GM21526 (cell line): ENCODE data around the gene CHST11.

ENCODE experiments used
- ATAC-seq: cut with Tn5 transposase; IDR thresholded peaks from one replicate; pipeline ENCODE4 v1.9.1; 2021; ENCODE audit warnings: moderate library complexity; ENCODE audit not compliant: unreplicated experiment, low FRiP score

Gene CHST11

GRCh38 chr12:104456417-104456949 is at the start of gene CHST11:
Gene CHST11, plus strand, starts transcription at chr12:104456948.
- ATAC-seq: peak; percentile 45

GRCh38 chr12:104407438-104407837 is 49.3 kb upstream of the CHST11 start:
- ATAC-seq: no peak

GRCh38 chr12:104407922-104408321 is 48.8 kb upstream of the CHST11 start:
- ATAC-seq: no peak

- ATAC-seq: no peak
These were observed 46.4 kb upstream of the CHST11 start for GRCh38 chr12:104410326-104410725.

GRCh38 chr12:104410786-104411185 is 46.0 kb upstream of the CHST11 start:
- ATAC-seq: no peak

GRCh38 chr12:104411826-104412641 is 44.7 kb upstream of the CHST11 start:
- no peak for ATAC-seq

GRCh38 chr12:104412681-104413080 is 44.1 kb upstream of the CHST11 start:
- no peak for ATAC-seq

- ATAC-seq: no peak
These were observed 43.4 kb upstream of the CHST11 start for GRCh38 chr12:104413330-104413729.

GRCh38 chr12:104414581-104415341 is 42.0 kb upstream of the CHST11 start:
- no peak for ATAC-seq

GRCh38 chr12:104415342-104415980 is 41.3 kb upstream of the CHST11 start:
- no peak for ATAC-seq

GRCh38 chr12:104416136-104416535 is 40.6 kb upstream of the CHST11 start:
- no peak for ATAC-seq

GRCh38 chr12:104416585-104416984 is 40.2 kb upstream of the CHST11 start:
- no peak for ATAC-seq

GRCh38 chr12:104419717-104420116 is 37.0 kb upstream of the CHST11 start:
- no peak for ATAC-seq

- ATAC-seq: no peak
These were observed 35.9 kb upstream of the CHST11 start for GRCh38 chr12:104420868-104421267.

GRCh38 chr12:104421343-104421742 is 35.4 kb upstream of the CHST11 start:
- no peak for ATAC-seq

GRCh38 chr12:104422441-104422840 is 34.3 kb upstream of the CHST11 start:
- no peak for ATAC-seq

- no peak for ATAC-seq
These were observed 33.5 kb upstream of the CHST11 start for GRCh38 chr12:104423273-104423672.

GRCh38 chr12:104423809-104424208 is 32.9 kb upstream of the CHST11 start:
- ATAC-seq: no peak

GRCh38 chr12:104424955-104425354 is 31.8 kb upstream of the CHST11 start:
- ATAC-seq: no peak

- no peak for ATAC-seq
These were observed 31.1 kb upstream of the CHST11 start for GRCh38 chr12:104425614-104426013.

GRCh38 chr12:104426926-104427546 is 29.7 kb upstream of the CHST11 start:
- no peak for ATAC-seq
